CD4-positive, alpha-beta T cell (primary cell): ENCODE results near the gene POU3F1. TPM values are rescaled to one million over a fixed set of nuclear protein-coding genes. Genes with fewer than 3 reads are reported as not detected.

ENCODE experiments used
- ATAC-seq: fragments of 200-7000 bp; cut with Tn5 transposase; one replicate; pipeline ENCODE4 v1.10.0; 2022; ENCODE audit warnings: mild to moderate bottlenecking; ENCODE audit not compliant: poor library complexity
- CTCF ChIA-PET: fragments of 350-600 bp; sonication (Branson Sonifier 250); formaldehyde crosslinking; loops from one replicate; lab custom pipeline; 2021; ENCODE audit warnings: antibody characterized with exemption, inconsistent platforms; lab: Charles Lee
- POLR2A ChIA-PET: fragments of 350-600 bp; sonication (Branson Sonifier 250); formaldehyde crosslinking; loops from one replicate; lab custom pipeline; 2021; ENCODE audit warnings: antibody characterized with exemption, inconsistent platforms; lab: Charles Lee
- DNase-seq, 14 experiments: peaks; one replicate each; pipeline ENCODE4 v3.0.0-alpha.2; 2013 to 2020; ENCODE audit warnings: mixed read lengths in 2 of 14
- H3K27ac ChIP-seq, 2 donors: one replicate each; pipeline versions ENCODE4 v1.5.1 to v1.7.0; 2013; ENCODE audit warnings: low read length in 2 of 2, low read depth in 1 of 2, mild to moderate bottlenecking in 1 of 2
- H3K27me3 ChIP-seq, 2 experiments: 1 replicate in 1 of 2; 2 replicates in 1 of 2; pipeline versions ENCODE4 v1.6.1 to v1.7.0; 2013; ENCODE audit warnings: low read length in 2 of 2, control low read depth in 1 of 2, mild to moderate bottlenecking in 1 of 2, moderate library complexity in 1 of 2; ENCODE audit not compliant: insufficient read depth in 2 of 2, control insufficient read depth in 1 of 2
- H3K36me3 ChIP-seq: one replicate; pipeline ENCODE4 v1.6.1; 2013; ENCODE audit warnings: low read length, control low read depth; ENCODE audit not compliant: insufficient read depth
- H3K4me1 ChIP-seq: one replicate; pipeline ENCODE4 v1.6.1; 2013; ENCODE audit warnings: low read length, control low read depth; ENCODE audit not compliant: insufficient read depth
- H3K4me3 ChIP-seq: one replicate; pipeline ENCODE4 v1.5.1; 2013; ENCODE audit warnings: mild to moderate bottlenecking, low read length, moderate library complexity
- H3K9me3 ChIP-seq, 2 experiments: 1 replicate in 1 of 2; 2 replicates in 1 of 2; pipeline versions ENCODE4 v1.6.1 to v1.7.0; 2013; ENCODE audit warnings: low read length in 2 of 2, mild to moderate bottlenecking in 2 of 2, control low read depth in 1 of 2, moderate library complexity in 1 of 2; ENCODE audit not compliant: control insufficient read depth in 1 of 2, insufficient read depth in 1 of 2
- H3K27ac Mint-ChIP-seq: one replicate; pipeline ENCODE4 v1.8.0; 2020; ENCODE audit warnings: mixed read lengths
- H3K27me3 Mint-ChIP-seq: one replicate; pipeline ENCODE4 v1.8.0; 2021; ENCODE audit warnings: mixed read lengths
- H3K36me3 Mint-ChIP-seq: one replicate; pipeline ENCODE4 v1.8.0; 2021; ENCODE audit warnings: low read depth, mixed read lengths
- H3K4me1 Mint-ChIP-seq: one replicate; pipeline ENCODE4 v1.8.0; 2021; ENCODE audit warnings: low read depth, mixed read lengths
- H3K4me3 Mint-ChIP-seq: one replicate; pipeline ENCODE4 v1.8.0; 2020; ENCODE audit warnings: mild to moderate bottlenecking, mixed read lengths
- H3K9me3 Mint-ChIP-seq: one replicate; pipeline ENCODE4 v1.8.0; 2020; ENCODE audit warnings: mixed read lengths
- intact Hi-C, 2 experiments: fragments of 100-400 bp; cut with DNase I in 1 of 2; cut with micrococcal nuclease in 1 of 2; formaldehyde crosslinking; loops; one replicate each; pipeline versions ENCODE4 v1.15.1 to v1.9.0; 2023 to 2025; cut with DNase I, micrococcal nuclease
- total RNA-seq, 174 experiments: library from RNA in 2 of 174; stranded (reverse) in 2 of 174; gene quantifications; one replicate each; pipeline ENCODE4 v1.2.3 and lab custom pipeline; 2021 to 2026
- TF ChIP-seq, protein P1 (sequence below): fragments of 200-600 bp; IDR thresholded peaks from one replicate; pipeline ENCODE4 v1.8.0; 2022; ENCODE audit warnings: antibody characterized with exemption, mild to moderate bottlenecking

Gene POU3F1
- total RNA-seq, 2 experiments from 2014 or later, result 0.22 to 0.27 TPM

DNA sequence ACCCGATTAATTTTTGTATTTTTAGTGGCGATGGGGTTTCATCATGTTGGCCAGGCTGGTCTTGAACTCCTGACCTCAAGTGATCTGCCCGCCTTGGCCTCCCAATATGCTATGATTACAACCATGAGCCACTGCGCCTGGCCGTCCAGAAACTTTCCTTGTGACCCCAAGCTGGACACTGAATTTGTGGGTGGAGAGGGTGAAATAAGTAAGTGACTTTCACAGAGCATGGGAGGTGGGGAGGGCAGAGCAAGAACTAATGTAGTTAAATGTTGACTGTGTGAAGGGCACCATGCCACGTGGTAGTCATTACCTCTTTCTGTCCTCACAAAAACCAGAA is 36.8 kb downstream of the POU3F1 start:
- Histone ChIP-seq H3K4me3 (no peak overlapping the region), H3K9me3 (peaks cover 0 to 5% of the 10 kb centered on the region in 2 experiments), H3K27me3 (no peaks in the 10 kb centered on the region), H3K27ac (no peak overlapping the region), H3K36me3 (no peaks in the 10 kb centered on the region), H3K4me1 (peaks cover 53% of the 10 kb centered on the region)
- DNase-seq (no peak), ATAC-seq (no peak)
- TF ChIP-seq, protein P1, sequence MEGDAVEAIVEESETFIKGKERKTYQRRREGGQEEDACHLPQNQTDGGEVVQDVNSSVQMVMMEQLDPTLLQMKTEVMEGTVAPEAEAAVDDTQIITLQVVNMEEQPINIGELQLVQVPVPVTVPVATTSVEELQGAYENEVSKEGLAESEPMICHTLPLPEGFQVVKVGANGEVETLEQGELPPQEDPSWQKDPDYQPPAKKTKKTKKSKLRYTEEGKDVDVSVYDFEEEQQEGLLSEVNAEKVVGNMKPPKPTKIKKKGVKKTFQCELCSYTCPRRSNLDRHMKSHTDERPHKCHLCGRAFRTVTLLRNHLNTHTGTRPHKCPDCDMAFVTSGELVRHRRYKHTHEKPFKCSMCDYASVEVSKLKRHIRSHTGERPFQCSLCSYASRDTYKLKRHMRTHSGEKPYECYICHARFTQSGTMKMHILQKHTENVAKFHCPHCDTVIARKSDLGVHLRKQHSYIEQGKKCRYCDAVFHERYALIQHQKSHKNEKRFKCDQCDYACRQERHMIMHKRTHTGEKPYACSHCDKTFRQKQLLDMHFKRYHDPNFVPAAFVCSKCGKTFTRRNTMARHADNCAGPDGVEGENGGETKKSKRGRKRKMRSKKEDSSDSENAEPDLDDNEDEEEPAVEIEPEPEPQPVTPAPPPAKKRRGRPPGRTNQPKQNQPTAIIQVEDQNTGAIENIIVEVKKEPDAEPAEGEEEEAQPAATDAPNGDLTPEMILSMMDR, result no peak
- CTCF ChIA-PET, result interaction anchor here (1.0 kb wide), 1 partner anchor 19 kb away, joined by 4 read pairs; no protein-coding TSS in a partner anchor
- intact Hi-C loops, result loop anchor here (5.0 to 10.0 kb wide), 4 partner anchors 78 to 1565 kb away; partner anchors contain the start of genes CDCA8 (in 2 of the 2) and PABPC4 (in 1 of the 2)
- no peaks in the 10 kb centered on the region for H3K27me3 Mint-ChIP-seq
- H3K27ac Mint-ChIP-seq, result peak overlapping the region; percentile 14
- POLR2A ChIA-PET, result no interaction called here
- no peaks in the 10 kb centered on the region for H3K9me3 Mint-ChIP-seq
- peaks cover 17% of the 10 kb centered on the region for H3K36me3 Mint-ChIP-seq
- peaks cover 35% of the 10 kb centered on the region for H3K4me1 Mint-ChIP-seq
- no peak overlapping the region for H3K4me3 Mint-ChIP-seq

- H3K36me3 Mint-ChIP-seq, result peaks cover 17% of the 10 kb centered on the region
- H3K36me3 ChIP-seq, result no peaks in the 10 kb centered on the region
- no peak overlapping the region for H3K4me3 ChIP-seq
- peak overlapping the region; percentile 58 for H3K4me3 Mint-ChIP-seq
- ATAC-seq, result peak; percentile 19
- intact Hi-C loops, result no loop called here
- no peak overlapping the region for H3K27ac ChIP-seq
- no peaks in the 10 kb centered on the region for H3K9me3 Mint-ChIP-seq
- H3K27me3 ChIP-seq, result peaks cover 0 to 3% of the 10 kb centered on the region in 2 experiments
- CTCF ChIA-PET, result interaction anchor here (2.5 kb wide), 1 partner anchor 19 kb away, joined by 6 read pairs; the partner anchor contains the start of gene SF3A3
- peaks cover 55% of the 10 kb centered on the region for H3K4me1 ChIP-seq
- no peaks in the 10 kb centered on the region for H3K27me3 Mint-ChIP-seq
- peaks cover 39% of the 10 kb centered on the region for H3K4me1 Mint-ChIP-seq
- TF ChIP-seq, protein P1, result no peak
- POLR2A ChIA-PET, result no interaction called here
- peak overlapping the region; percentile 30 for H3K27ac Mint-ChIP-seq
- DNase-seq, result peak in 8 of 14 experiments; percentile 26 to 68 (median 39)
- peaks cover 0 to 5% of the 10 kb centered on the region in 2 experiments for H3K9me3 ChIP-seq
Measured at GRCh38 chr1:38009088-38009840, 37.3 kb downstream of the POU3F1 start.

GRCh38 chr1:38006008-38006828 is 40.4 kb downstream of the POU3F1 start:
- no peak for ATAC-seq
- peak in 1 of 14 experiments; percentile 27 for DNase-seq
- Mint-ChIP-seq H3K36me3 (no peaks in the 10 kb centered on the region), H3K9me3 (no peaks in the 10 kb centered on the region), H3K27me3 (peaks cover 4% of the 10 kb centered on the region), H3K27ac (peak overlapping the region; percentile 62), H3K4me3 (peak overlapping the region; percentile 73), H3K4me1 (peaks cover 17% of the 10 kb centered on the region)
- peak overlapping the region; percentile 13 for H3K4me3 ChIP-seq
- peak overlapping the region in 1 of 2 donors; percentile 50 for H3K27ac ChIP-seq
- POLR2A ChIA-PET, result no interaction called here
- H3K4me1 ChIP-seq, result peaks cover 46% of the 10 kb centered on the region
- intact Hi-C loops, result no loop called here
- H3K27me3 ChIP-seq, result peaks cover 0 to 5% of the 10 kb centered on the region in 2 experiments
- H3K9me3 ChIP-seq, result no peaks in the 10 kb centered on the region
- CTCF ChIA-PET, result no interaction called here
- H3K36me3 ChIP-seq, result no peaks in the 10 kb centered on the region
- TF ChIP-seq, protein P1, result no peak
